ENCODE results near the gene PPIL6. TPM values are rescaled to one million over a fixed set of nuclear protein-coding genes. Genes with fewer than 3 reads are reported as not detected.

Gene PPIL6
- total RNA-seq, 1 donor from 2014 or later, result 2.2 TPM

DNA sequence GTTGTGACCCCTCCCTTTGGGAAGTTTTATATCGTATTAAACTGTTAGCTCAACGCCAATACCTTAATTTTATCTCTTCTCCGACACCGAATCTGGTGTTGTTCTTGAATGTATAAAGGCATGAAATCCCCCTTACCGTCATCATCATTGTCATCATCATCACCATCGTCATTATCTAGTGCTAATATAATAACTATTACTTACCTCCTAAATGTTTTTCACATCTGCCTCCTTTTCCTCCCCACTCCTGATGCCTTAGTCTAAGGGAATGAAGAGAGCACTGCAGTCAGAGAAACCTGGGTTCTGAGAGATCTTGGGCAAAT is 43.3 kb upstream of the PPIL6 start:
- DNase-seq (ENCODE audit: low read depth, low spot score), result no peak
- H3K27ac Mint-ChIP-seq (ENCODE audit: unreplicated experiment), result no peak overlapping the region
- TF ChIP-seq, protein P1, sequence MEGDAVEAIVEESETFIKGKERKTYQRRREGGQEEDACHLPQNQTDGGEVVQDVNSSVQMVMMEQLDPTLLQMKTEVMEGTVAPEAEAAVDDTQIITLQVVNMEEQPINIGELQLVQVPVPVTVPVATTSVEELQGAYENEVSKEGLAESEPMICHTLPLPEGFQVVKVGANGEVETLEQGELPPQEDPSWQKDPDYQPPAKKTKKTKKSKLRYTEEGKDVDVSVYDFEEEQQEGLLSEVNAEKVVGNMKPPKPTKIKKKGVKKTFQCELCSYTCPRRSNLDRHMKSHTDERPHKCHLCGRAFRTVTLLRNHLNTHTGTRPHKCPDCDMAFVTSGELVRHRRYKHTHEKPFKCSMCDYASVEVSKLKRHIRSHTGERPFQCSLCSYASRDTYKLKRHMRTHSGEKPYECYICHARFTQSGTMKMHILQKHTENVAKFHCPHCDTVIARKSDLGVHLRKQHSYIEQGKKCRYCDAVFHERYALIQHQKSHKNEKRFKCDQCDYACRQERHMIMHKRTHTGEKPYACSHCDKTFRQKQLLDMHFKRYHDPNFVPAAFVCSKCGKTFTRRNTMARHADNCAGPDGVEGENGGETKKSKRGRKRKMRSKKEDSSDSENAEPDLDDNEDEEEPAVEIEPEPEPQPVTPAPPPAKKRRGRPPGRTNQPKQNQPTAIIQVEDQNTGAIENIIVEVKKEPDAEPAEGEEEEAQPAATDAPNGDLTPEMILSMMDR (conservative IDR thresholded peaks at IDR 0.05), result no peak
- peaks cover 32% of the 10 kb centered on the region for H3K4me1 Mint-ChIP-seq
- H3K4me3 Mint-ChIP-seq, result peak overlapping the region; percentile 84
- no peaks in the 10 kb centered on the region for H3K9me3 Mint-ChIP-seq
- H3K36me3 Mint-ChIP-seq (ENCODE audit: low read depth), result peaks cover 18% of the 10 kb centered on the region
- peaks cover 19% of the 10 kb centered on the region for H3K27me3 Mint-ChIP-seq (ENCODE audit: low read depth)

DNA sequence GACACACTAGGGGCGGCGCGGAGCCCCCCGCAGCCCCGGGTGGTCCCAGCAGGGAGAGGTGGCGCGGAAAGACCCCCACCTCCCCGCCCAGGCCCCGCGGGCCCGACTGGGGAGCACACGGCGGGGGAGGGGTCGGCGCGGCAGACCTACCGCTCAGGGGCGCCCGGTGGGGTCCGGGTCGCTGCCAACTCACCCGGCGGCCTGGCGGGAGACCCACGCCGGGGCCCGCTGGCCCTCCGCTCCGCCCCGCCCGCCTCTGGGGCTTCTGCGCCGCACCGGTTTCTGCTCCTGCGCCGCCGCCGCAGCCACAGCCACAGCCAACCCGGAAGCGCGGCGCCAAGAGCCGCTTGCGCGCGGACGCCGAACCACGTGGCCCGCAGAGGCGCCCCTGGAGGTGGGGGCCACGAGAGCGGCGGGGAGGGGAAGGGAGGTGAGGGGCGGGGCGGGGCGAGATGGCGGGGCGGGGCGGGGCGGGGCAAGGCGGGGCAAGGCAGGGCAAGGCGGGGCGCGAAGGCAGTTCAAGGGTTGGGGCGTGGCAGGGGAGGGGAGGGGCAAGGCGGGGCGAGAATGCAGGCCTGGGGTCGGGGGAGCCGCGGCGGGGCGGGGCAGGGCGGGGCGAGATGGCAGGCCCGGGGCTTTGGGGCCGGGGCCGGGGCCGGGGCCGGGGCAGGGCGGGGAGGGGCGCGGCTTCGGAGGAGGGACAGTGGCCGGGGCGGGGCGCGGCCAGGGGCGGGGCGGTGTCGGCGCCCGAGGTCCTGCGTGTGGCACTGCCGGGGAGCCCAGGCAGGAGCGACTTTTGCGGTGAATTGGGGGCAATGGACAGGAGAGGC is 42.7 kb upstream of the PPIL6 start, which contains the start of gene ZBTB24:
Gene ZBTB24 (minus strand): TSS at position 315 of the 830 bp plus-strand sequence. CDS start 1,193 bp downstream, outside the sequence.
- Mint-ChIP-seq H3K27me3 (ENCODE audit: low read depth) (peaks cover 19% of the 10 kb centered on the region), H3K9me3 (no peaks in the 10 kb centered on the region), H3K4me1 (peaks cover 37% of the 10 kb centered on the region), H3K36me3 (ENCODE audit: low read depth) (peaks cover 18% of the 10 kb centered on the region), H3K4me3 (peak within 1 kb of the TSS; percentile 97), H3K27ac (ENCODE audit: unreplicated experiment) (no peak within 1 kb of the TSS)
- TF ChIP-seq, protein P1 (conservative IDR thresholded peaks at IDR 0.05), result no peak
- DNase-seq (ENCODE audit: low read depth, low spot score), result peak; percentile 73

DNA sequence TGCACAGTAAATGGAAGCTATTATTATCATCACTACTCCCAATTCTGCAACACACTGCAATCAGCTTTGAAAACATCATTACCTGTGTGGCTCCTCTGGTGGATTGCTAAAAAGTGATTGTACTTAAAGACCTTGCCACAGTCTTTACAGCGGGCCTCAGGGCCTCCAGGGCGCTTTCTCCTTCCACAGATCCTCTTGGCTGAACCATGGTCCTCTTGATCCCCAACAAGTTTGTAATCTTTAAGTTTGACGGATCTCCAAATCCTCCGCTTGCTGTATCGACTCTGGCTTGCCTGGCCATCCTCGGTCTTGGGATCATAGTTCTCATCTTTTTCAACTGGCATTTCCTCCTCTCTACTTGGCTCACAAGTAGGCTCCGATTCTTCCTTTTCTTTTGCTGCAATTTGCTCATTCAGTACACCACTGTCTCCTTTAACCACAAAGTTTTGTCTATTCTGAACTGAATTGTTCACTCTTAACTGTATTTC is 40.6 kb upstream of the PPIL6 start:
- Mint-ChIP-seq H3K27me3 (ENCODE audit: low read depth) (peaks cover 13% of the 10 kb centered on the region), H3K36me3 (ENCODE audit: low read depth) (peaks cover 21% of the 10 kb centered on the region), H3K9me3 (no peaks in the 10 kb centered on the region), H3K4me3 (peak overlapping the region; percentile 97), H3K4me1 (peaks cover 41% of the 10 kb centered on the region), H3K27ac (ENCODE audit: unreplicated experiment) (no peak overlapping the region)
- TF ChIP-seq, protein P1 (conservative IDR thresholded peaks at IDR 0.05), result no peak
- no peak for DNase-seq (ENCODE audit: low read depth, low spot score)

DNA sequence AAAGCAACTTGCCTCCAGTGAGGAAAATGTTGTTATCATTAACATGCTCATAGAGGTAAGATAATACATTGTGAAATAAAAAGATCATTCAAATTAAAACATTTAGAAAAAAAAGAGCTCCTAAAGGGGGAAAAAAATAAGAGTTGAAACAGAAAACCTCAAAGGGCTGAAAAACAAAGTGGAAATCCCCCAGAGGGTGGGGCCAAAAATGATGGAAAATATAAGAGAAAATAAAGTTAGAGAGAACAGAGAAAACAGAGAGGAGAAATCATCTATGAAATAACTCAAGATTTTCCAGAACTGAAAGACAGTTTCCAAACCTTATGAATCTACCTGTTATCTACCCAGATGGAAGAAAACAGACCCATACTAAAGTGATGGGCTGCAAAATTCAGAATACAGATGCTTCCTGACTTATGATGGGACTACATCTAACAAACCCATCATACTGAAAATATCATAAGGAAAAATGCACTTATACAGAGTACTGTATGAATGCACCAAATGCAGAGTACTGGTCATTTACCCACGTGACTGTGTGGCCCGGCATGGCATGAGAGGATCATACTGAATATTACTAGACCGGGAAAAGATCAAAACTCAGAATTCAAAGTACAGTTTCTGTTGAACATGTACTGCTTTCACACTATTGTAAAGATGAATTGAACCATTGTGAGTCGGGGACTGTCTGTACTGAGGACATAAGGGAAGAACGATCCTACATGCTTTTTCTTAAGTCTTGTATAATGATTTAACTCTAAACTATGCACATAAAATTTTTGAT is 38.6 kb upstream of the PPIL6 start:
- DNase-seq (ENCODE audit: low read depth, low spot score), result no peak
- TF ChIP-seq, protein P1 (conservative IDR thresholded peaks at IDR 0.05), result no peak
- Mint-ChIP-seq H3K9me3 (no peaks in the 10 kb centered on the region), H3K4me1 (peaks cover 41% of the 10 kb centered on the region), H3K4me3 (peak overlapping the region; percentile 64), H3K27me3 (ENCODE audit: low read depth) (peaks cover under 1% of the 10 kb centered on the region), H3K27ac (ENCODE audit: unreplicated experiment) (peak overlapping the region; percentile 7), H3K36me3 (ENCODE audit: low read depth) (peaks cover 24% of the 10 kb centered on the region)

DNA sequence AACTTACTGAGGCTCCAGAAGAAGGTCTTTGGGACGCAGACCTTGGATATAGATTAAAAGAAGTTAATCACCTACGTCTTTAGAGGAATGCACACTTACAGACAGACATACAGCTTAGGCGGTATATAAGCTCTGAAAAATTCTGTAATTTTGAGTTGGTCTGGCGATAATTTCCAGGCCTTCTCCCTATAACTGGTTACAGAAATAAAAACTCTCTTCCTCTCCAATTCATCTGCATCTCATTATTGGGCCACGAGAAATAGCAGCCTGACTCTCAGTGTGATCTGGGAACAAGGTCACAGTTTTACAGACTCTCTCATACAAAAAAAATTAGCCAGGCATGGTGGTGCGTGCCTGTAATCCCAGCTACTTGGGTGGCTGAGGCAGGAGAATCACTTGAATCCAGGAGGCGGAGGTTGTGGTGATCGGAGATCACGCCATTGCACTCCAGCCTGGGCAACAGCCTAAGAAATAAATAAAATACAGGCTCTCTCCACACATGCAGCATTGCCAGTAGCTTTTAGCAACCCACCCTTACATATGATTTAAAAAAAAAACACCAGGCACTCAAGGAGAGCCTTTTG is 37.9 kb upstream of the PPIL6 start:
- Mint-ChIP-seq H3K4me1 (peaks cover 41% of the 10 kb centered on the region), H3K4me3 (peak overlapping the region; percentile 64), H3K36me3 (ENCODE audit: low read depth) (peaks cover 27% of the 10 kb centered on the region), H3K27ac (ENCODE audit: unreplicated experiment) (peak overlapping the region; percentile 7), H3K27me3 (ENCODE audit: low read depth) (no peaks in the 10 kb centered on the region), H3K9me3 (no peaks in the 10 kb centered on the region)
- TF ChIP-seq, protein P1 (conservative IDR thresholded peaks at IDR 0.05), result no peak
- DNase-seq (ENCODE audit: low read depth, low spot score), result no peak

All from neural crest cell (in vitro differentiated cells).